Calu3 (cell line): Measurements from ENCODE around the gene SLC25A42. TPM values are rescaled to one million over a fixed set of nuclear protein-coding genes. Genes with fewer than 3 reads are reported as not detected.

Experiments used
- BruUV-seq: library from RNA; stranded (reverse); fragments of 400-500 nt; replicated peaks from 2 replicates; lab custom pipeline; 2021; lab: Mats Ljungman, UMichigan
- CTCF ChIA-PET: fragments of 300-600 bp; sonication (Branson Sonifier 250); formaldehyde crosslinking; loops from one replicate; lab custom pipeline; 2022; ENCODE audit warnings: antibody characterized with exemption; lab: Charles Lee
- DNase-seq: peaks from one replicate; pipeline ENCODE4 v3.0.0; 2022
- H3K27ac Mint-ChIP-seq: one replicate; pipeline ENCODE4 v1.8.0; 2022; ENCODE audit warnings: mixed read lengths; ENCODE audit not compliant: unreplicated experiment
- H3K27me3 Mint-ChIP-seq: one replicate; pipeline ENCODE4 v1.8.0; 2022; ENCODE audit warnings: mixed read lengths; ENCODE audit not compliant: unreplicated experiment
- H3K36me3 Mint-ChIP-seq: one replicate; pipeline ENCODE4 v1.8.0; 2022; ENCODE audit warnings: mild to moderate bottlenecking, moderate library complexity, mixed read lengths; ENCODE audit not compliant: insufficient read depth, unreplicated experiment
- H3K4me1 Mint-ChIP-seq: one replicate; pipeline ENCODE4 v1.8.0; 2022; ENCODE audit warnings: mild to moderate bottlenecking, low read depth, mixed read lengths; ENCODE audit not compliant: unreplicated experiment
- H3K4me3 Mint-ChIP-seq: one replicate; pipeline ENCODE4 v1.8.0; 2022; ENCODE audit warnings: mild to moderate bottlenecking, low read depth, moderate library complexity, mixed read lengths; ENCODE audit not compliant: unreplicated experiment
- H3K9me3 Mint-ChIP-seq: one replicate; pipeline ENCODE4 v1.8.0; 2022; ENCODE audit warnings: low read depth, mixed read lengths; ENCODE audit not compliant: unreplicated experiment
- intact Hi-C: fragments of 100-400 bp; cut with micrococcal nuclease; formaldehyde crosslinking; loops from one replicate; pipeline ENCODE4 v1.10.0; 2022; ENCODE audit not compliant: unreplicated experiment
- total RNA-seq: library from RNA; stranded (reverse); gene quantifications from 2 replicates; pipeline ENCODE4 v1.2.3, GENCODE V29; 2022
- TF ChIP-seq, protein P1 (sequence below): fragments of 200-600 bp; IDR thresholded peaks from one replicate; pipeline ENCODE4 v1.8.0; 2022; ENCODE audit warnings: antibody characterized with exemption; ENCODE audit not compliant: unreplicated experiment

Gene SLC25A42
- total RNA-seq, 1 experiment from 2014 or later: 7.1 TPM

DNA sequence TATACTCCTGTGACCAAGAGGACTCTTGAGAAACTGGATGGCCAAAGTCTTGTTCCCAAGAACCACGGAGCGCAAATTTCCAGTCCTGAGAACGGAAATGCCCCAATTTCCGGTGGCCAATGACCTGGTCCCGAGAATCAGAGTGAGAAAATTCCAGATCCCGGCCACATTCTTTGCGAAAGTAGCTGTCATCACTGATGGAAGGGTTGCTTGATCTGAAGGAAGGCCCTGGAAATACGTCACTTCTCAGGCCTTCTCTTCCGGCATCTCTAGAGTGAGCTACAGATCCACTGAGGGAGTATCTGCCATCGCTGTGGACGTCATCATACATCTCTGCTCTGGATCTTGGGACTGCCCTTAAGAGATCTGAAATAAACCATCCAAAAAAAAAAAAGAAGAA is 37.9 kb upstream of the SLC25A42 start:
- H3K36me3 Mint-ChIP-seq: peaks cover 43% of the 10 kb centered on the region
- H3K4me3 Mint-ChIP-seq: no peak overlapping the region
- no peak overlapping the region for H3K27ac Mint-ChIP-seq
- TF ChIP-seq, protein P1, sequence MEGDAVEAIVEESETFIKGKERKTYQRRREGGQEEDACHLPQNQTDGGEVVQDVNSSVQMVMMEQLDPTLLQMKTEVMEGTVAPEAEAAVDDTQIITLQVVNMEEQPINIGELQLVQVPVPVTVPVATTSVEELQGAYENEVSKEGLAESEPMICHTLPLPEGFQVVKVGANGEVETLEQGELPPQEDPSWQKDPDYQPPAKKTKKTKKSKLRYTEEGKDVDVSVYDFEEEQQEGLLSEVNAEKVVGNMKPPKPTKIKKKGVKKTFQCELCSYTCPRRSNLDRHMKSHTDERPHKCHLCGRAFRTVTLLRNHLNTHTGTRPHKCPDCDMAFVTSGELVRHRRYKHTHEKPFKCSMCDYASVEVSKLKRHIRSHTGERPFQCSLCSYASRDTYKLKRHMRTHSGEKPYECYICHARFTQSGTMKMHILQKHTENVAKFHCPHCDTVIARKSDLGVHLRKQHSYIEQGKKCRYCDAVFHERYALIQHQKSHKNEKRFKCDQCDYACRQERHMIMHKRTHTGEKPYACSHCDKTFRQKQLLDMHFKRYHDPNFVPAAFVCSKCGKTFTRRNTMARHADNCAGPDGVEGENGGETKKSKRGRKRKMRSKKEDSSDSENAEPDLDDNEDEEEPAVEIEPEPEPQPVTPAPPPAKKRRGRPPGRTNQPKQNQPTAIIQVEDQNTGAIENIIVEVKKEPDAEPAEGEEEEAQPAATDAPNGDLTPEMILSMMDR: no peak
- CTCF ChIA-PET: no interaction called here
- H3K4me1 Mint-ChIP-seq: no peaks in the 10 kb centered on the region
- H3K27me3 Mint-ChIP-seq: no peaks in the 10 kb centered on the region
- no TSS peak for BruUV-seq
- DNase-seq: no peak
- intact Hi-C loops: no loop called here
- H3K9me3 Mint-ChIP-seq: no peaks in the 10 kb centered on the region

DNA sequence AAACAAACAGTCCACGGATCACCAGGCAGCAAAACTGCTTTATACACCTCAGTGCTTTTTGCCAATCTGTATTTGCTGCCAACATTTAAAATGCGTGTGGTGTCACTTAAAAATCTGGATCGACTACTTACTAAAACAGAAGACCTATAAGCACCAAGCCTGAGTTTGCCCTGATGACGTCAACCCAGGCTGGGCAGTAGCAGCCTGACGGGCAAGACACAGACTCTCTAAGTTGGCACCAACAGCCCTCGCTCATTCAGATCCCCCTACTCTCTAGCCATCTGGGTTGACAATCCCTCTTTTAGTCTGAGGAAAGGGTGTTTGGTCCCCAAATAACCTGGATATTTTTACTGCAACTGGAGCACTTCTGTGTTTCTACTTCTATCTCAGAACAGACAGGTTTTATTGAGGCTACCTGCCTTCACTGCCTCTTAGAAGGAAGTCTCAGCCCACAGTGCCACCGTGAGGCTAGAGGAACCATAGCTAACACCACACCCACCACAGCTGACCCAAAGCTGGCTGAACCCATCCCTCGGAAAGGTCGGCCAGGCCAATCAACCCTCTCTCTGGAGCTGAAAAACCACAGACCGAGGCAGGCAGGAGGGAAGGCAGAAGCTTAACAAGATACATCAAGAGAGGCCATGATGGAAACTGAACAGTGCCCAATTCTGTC is 37.4 kb upstream of the SLC25A42 start:
- no peak overlapping the region for H3K27ac Mint-ChIP-seq
- H3K9me3 Mint-ChIP-seq: no peaks in the 10 kb centered on the region

DNA sequence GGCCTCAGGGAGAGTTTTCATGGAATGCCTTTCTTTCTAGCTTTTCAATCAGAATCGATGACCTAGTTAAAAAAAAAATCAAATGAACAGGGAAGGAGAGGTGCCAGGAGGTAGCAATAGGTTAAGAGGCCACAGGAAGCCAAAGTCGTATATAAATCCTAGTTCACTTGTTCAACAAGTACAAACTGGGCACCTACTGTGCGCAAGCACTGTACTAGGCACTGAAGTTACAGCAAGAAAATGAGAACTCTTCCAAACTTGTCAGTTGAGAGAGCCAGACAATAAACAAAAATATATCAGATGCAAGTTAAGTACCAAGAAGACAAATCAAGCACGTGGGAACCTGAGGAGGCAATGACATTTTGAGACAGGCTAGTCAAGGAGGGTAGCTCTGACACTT is 36.6 kb upstream of the SLC25A42 start:
- BruUV-seq: no TSS peak
- Mint-ChIP-seq H3K4me1 (no peaks in the 10 kb centered on the region), H3K4me3 (no peak overlapping the region), H3K36me3 (peaks cover 41% of the 10 kb centered on the region), H3K27me3 (no peaks in the 10 kb centered on the region), H3K27ac (no peak overlapping the region), H3K9me3 (no peaks in the 10 kb centered on the region)
- DNase-seq: no peak
- CTCF ChIA-PET: no interaction called here
- intact Hi-C loops: no loop called here
- TF ChIP-seq, protein P1: no peak

More for the DNA sequence above, 37.4 kb upstream of the SLC25A42 start:
- no peak for DNase-seq
- Mint-ChIP-seq H3K27me3 (no peaks in the 10 kb centered on the region), H3K4me1 (no peaks in the 10 kb centered on the region), H3K4me3 (no peak overlapping the region), H3K36me3 (peaks cover 43% of the 10 kb centered on the region)
- intact Hi-C loops: no loop called here
- CTCF ChIA-PET: no interaction called here
- BruUV-seq: no TSS peak
- TF ChIP-seq, protein P1: no peak

GRCh38 chr19:19028526-19028925 is 35.3 kb upstream of the SLC25A42 start:
- no peak overlapping the region for H3K27ac Mint-ChIP-seq
- no TSS peak for BruUV-seq
- CTCF ChIA-PET: interaction anchor here (0.7 kb wide), 1 partner anchor 336 kb away, joined by 6 read pairs; no protein-coding TSS in a partner anchor

More at GRCh38 chr19:19028526-19028925, 35.3 kb upstream of the SLC25A42 start:
- no peaks in the 10 kb centered on the region for H3K27me3 Mint-ChIP-seq
- no peak overlapping the region for H3K4me3 Mint-ChIP-seq
- no peak for DNase-seq
- TF ChIP-seq, protein P1: no peak
- H3K4me1 Mint-ChIP-seq: no peaks in the 10 kb centered on the region
- no peaks in the 10 kb centered on the region for H3K9me3 Mint-ChIP-seq
- H3K36me3 Mint-ChIP-seq: peaks cover 45% of the 10 kb centered on the region
- intact Hi-C loops: no loop called here
